OCI-LY7 (cell line): ENCODE results near the gene WDFY4. TPM values are rescaled to one million over a fixed set of nuclear protein-coding genes. Genes with fewer than 3 reads are reported as not detected.

Experiments used
- BruUV-seq: library from RNA; stranded (reverse); fragments of 400-500 nt; replicated peaks from 2 replicates; lab custom pipeline; 2021; lab: Mats Ljungman, UMichigan
- CTCF ChIA-PET: fragments of 300-600 bp; sonication (Branson Sonifier 250); formaldehyde crosslinking; loops from one replicate; lab custom pipeline; 2022; ENCODE audit warnings: antibody characterized with exemption; ENCODE audit not compliant: unreplicated experiment; lab: Charles Lee
- POLR2A ChIA-PET: fragments of 300-600 bp; sonication (Branson Sonifier 250); formaldehyde crosslinking; loops from one replicate; lab custom pipeline; 2022; ENCODE audit warnings: antibody characterized with exemption; lab: Charles Lee
- DNase-seq: peaks from one replicate; pipeline ENCODE4 v3.0.0-alpha.2; 2015; ENCODE audit warnings: low spot score
- H2AFZ ChIP-seq: fragments of 200-600 bp; sonication (generic), shearing (Covaris generic); 2 replicates; pipeline ENCODE4 v1.6.1; 2014; ENCODE audit warnings: mild to moderate bottlenecking, antibody characterized with exemption, low read length, moderate library complexity
- H3K27ac ChIP-seq: fragments of 200-600 bp; sonication (generic); 2 replicates; pipeline ENCODE4 v1.5.1; 2014; ENCODE audit warnings: mixed run types, low read depth, mild to moderate bottlenecking, moderate library complexity, low read length, inconsistent platforms; ENCODE audit not compliant: poor library complexity, severe bottlenecking
- H3K36me3 ChIP-seq: fragments of 200-600 bp; sonication (generic); 2 replicates; pipeline ENCODE4 v1.6.1; 2014; ENCODE audit warnings: mild to moderate bottlenecking, antibody characterized with exemption, low read length, moderate library complexity, mixed read lengths; ENCODE audit not compliant: insufficient read depth
- H3K4me1 ChIP-seq: fragments of 200-600 bp; sonication (generic); 2 replicates; pipeline ENCODE4 v1.5.1; 2014; ENCODE audit warnings: mild to moderate bottlenecking, low read length; ENCODE audit not compliant: insufficient read depth, poor library complexity, severe bottlenecking
- H3K4me2 ChIP-seq: fragments of 200-600 bp; sonication (generic); 2 replicates; pipeline ENCODE4 v1.6.1; 2014; ENCODE audit warnings: mild to moderate bottlenecking, low read length
- H3K4me3 ChIP-seq: fragments of 200-600 bp; sonication (generic); 2 replicates; pipeline ENCODE4 v1.5.1; 2014; ENCODE audit warnings: mild to moderate bottlenecking, low read depth, low read length; ENCODE audit not compliant: poor library complexity, severe bottlenecking
- H3K79me2 ChIP-seq: fragments of 200-600 bp; sonication (generic); 2 replicates; pipeline ENCODE4 v1.6.1; 2016; ENCODE audit warnings: low read depth, mild to moderate bottlenecking, low read length, moderate library complexity, mixed read lengths; ENCODE audit not compliant: insufficient read depth
- H3K9me2 ChIP-seq: fragments of 200-600 bp; sonication (generic); 2 replicates; pipeline ENCODE4 v1.6.1; 2016; ENCODE audit warnings: mild to moderate bottlenecking, low read length, mixed read lengths; ENCODE audit not compliant: insufficient read depth
- H3K9me3 ChIP-seq: fragments of 200-600 bp; sonication (generic); 2 replicates; pipeline ENCODE4 v1.6.1; 2014; ENCODE audit warnings: mild to moderate bottlenecking, mixed run types, low read length, mixed read lengths
- H4K20me1 ChIP-seq: fragments of 200-600 bp; sonication (generic); 2 replicates; pipeline ENCODE4 v1.6.1; 2014; ENCODE audit warnings: mild to moderate bottlenecking, antibody characterized with exemption, low read length, moderate library complexity, mixed read lengths; ENCODE audit not compliant: insufficient read depth
- EZH2phosphoT487 ChIP-seq: fragments of 200-600 bp; sonication (generic); IDR thresholded peaks from 2 replicates; pipeline ENCODE4 v1.6.1; 2018; ENCODE audit warnings: low read depth, borderline replicate concordance, mild to moderate bottlenecking, mixed run types, antibody characterized with exemption, low read length, moderate library complexity, mixed read lengths
- intact Hi-C: fragments of 100-400 bp; cut with micrococcal nuclease; formaldehyde crosslinking; loops from one replicate; pipeline ENCODE4 v1.10.0; 2022; ENCODE audit not compliant: unreplicated experiment
- total RNA-seq, 2 experiments: library from RNA; depleted of rRNA in 1 of 2; stranded (reverse); fragments of >200 nt in 1 of 2; shearing (Covaris generic) in 1 of 2; gene quantifications; 2 replicates each; pipeline ENCODE4 v1.2.3, GENCODE V29; 2014 to 2022
- TF ChIP-seq, protein P1 (sequence below): fragments of 200-600 bp; sonication (generic); conservative IDR thresholded peaks from 2 replicates; pipeline ENCODE4 v1.5.1; 2014; ENCODE audit warnings: mild to moderate bottlenecking, antibody characterized with exemption, low read length, moderate library complexity, mixed read lengths

The WDFY4 gene
- total RNA-seq, 2 experiments from 2014 or later = 51.5 to 85.6 TPM

DNA sequence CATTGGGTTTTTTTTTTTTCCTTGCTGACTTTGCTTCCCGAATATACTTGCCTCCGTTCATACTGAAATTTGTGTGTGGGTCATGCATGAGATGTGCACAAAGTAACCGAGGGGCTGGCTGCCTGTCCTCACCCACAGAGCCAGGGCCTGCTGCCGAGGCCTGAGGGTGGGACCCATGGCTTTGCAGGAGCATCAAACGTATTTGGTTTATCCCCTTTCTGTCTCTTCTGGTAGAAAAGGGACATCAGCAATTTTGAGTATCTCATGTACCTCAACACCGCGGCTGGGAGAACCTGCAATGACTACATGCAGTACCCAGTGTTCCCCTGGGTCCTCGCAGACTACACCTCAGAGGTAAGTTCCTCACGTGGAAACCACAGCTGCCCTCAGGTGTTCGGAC is 258.4 kb downstream of the WDFY4 start:
- Histone ChIP-seq H3K79me2 (no peaks in the 10 kb centered on the region), H3K36me3 (peaks cover 50% of the 10 kb centered on the region)
- no TSS peak for BruUV-seq

DNA sequence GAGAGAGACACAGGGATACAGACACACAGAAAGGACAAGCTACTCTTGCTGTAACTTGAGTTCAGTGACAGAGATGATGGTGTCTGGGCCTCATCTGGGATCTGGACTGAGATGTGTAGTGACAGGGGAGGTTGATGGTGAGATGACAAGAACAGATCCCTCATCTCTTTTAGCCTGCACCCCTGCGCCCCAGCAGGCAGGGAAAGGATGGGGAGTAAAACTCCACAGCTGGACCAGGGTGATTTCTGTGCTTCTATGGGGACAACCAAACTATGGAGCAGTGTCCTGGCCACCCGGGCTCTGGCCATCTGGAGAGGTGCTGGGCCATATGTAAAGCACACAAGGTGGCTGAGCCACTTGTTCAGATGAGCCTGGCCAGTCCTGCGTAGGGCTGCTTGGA is 259.5 kb downstream of the WDFY4 start:
- BruUV-seq = no TSS peak
- Histone ChIP-seq H3K4me2 (no peak overlapping the region), H2AFZ (no peak overlapping the region), H3K4me1 (no peaks in the 10 kb centered on the region), H4K20me1 (no peaks in the 10 kb centered on the region), H3K9me3 (no peaks in the 10 kb centered on the region), H3K9me2 (no peaks in the 10 kb centered on the region), H3K4me3 (no peak overlapping the region), H3K27ac (no peak overlapping the region), H3K79me2 (no peaks in the 10 kb centered on the region), H3K36me3 (peaks cover 60% of the 10 kb centered on the region)
- intact Hi-C loops = no loop called here
- no peak for DNase-seq
- TF ChIP-seq, protein P1, sequence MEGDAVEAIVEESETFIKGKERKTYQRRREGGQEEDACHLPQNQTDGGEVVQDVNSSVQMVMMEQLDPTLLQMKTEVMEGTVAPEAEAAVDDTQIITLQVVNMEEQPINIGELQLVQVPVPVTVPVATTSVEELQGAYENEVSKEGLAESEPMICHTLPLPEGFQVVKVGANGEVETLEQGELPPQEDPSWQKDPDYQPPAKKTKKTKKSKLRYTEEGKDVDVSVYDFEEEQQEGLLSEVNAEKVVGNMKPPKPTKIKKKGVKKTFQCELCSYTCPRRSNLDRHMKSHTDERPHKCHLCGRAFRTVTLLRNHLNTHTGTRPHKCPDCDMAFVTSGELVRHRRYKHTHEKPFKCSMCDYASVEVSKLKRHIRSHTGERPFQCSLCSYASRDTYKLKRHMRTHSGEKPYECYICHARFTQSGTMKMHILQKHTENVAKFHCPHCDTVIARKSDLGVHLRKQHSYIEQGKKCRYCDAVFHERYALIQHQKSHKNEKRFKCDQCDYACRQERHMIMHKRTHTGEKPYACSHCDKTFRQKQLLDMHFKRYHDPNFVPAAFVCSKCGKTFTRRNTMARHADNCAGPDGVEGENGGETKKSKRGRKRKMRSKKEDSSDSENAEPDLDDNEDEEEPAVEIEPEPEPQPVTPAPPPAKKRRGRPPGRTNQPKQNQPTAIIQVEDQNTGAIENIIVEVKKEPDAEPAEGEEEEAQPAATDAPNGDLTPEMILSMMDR = no peak
- POLR2A ChIA-PET = no interaction called here
- CTCF ChIA-PET = no interaction called here

More for the DNA sequence above, 258.4 kb downstream of the WDFY4 start:
- ChIA-PET POLR2A (interaction anchor here (0.7 kb wide), 1 partner anchor 37 kb away, joined by 3 read pairs; no protein-coding TSS in a partner anchor), CTCF (no interaction called here)
- Histone ChIP-seq H3K4me1 (no peaks in the 10 kb centered on the region), H3K9me2 (no peaks in the 10 kb centered on the region), H2AFZ (no peak overlapping the region), H3K27ac (no peak overlapping the region), H3K4me3 (no peak overlapping the region), H4K20me1 (no peaks in the 10 kb centered on the region), H3K4me2 (no peak overlapping the region), H3K9me3 (no peaks in the 10 kb centered on the region)
- no peak for DNase-seq
- intact Hi-C loops = no loop called here
- no peak for TF ChIP-seq EZH2phosphoT487
- TF ChIP-seq, protein P1 = no peak

DNA sequence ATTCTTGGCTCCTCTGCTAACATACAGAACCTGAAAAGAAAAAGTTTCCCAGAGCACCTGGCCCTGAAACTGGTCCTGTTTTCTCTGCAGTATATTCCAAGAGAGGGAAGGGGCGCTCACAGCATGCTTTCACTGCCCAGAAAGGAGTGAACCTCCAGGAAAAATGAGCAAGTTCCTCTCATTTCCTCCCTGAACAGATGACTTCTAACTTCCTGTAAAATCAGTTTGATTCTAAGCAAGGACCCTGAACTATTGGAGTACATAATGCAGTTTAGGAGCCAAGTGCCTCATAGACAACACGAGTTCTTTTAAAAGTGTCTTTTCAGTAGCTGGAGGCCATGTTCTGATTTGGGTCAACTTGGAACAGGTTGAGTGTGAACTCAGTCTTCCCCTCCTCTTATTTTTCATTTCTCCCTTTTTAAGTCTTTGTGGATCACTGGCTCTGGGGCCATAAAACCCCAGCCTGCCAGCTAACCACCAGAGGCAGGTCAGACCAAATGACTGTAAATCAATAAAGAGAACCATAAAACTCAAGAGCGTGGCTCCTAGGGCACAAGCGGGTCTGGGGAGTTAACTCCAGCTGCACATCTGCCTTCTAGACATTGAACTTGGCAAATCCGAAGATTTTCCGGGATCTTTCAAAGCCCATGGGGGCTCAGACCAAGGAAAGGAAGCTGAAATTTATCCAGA is 260.9 kb downstream of the WDFY4 start:
- no peak for DNase-seq
- H3K79me2 ChIP-seq = no peaks in the 10 kb centered on the region
- no peak overlapping the region for H3K27ac ChIP-seq
- H3K9me3 ChIP-seq = no peaks in the 10 kb centered on the region
- BruUV-seq = no TSS peak
- H3K9me2 ChIP-seq = no peaks in the 10 kb centered on the region
- H2AFZ ChIP-seq = no peak overlapping the region
- H3K36me3 ChIP-seq = peaks cover 73% of the 10 kb centered on the region
- TF ChIP-seq, protein P1 = no peak
- TF ChIP-seq EZH2phosphoT487 = no peak
- H3K4me2 ChIP-seq = no peak overlapping the region
- H3K4me1 ChIP-seq = no peaks in the 10 kb centered on the region
- H3K4me3 ChIP-seq = no peak overlapping the region
- CTCF ChIA-PET = no interaction called here
- POLR2A ChIA-PET = no interaction called here
- no peaks in the 10 kb centered on the region for H4K20me1 ChIP-seq
- intact Hi-C loops = no loop called here
